AG04449 (cell line): ENCODE measurements around the gene PAIP1.

ENCODE experiments used
- CTCF ChIA-PET: fragments of 350-600 bp; formaldehyde crosslinking; extraction: SDS; loops from one replicate; lab custom pipeline; 2021; ENCODE audit warnings: antibody characterized with exemption; lab: Yijun Ruan, JAX
- POLR2A ChIA-PET: fragments of 400-600, 350-600 bp; formaldehyde crosslinking; extraction: SDS; loops from one replicate; lab custom pipeline; 2020; ENCODE audit warnings: antibody characterized with exemption, inconsistent platforms; lab: Yijun Ruan, JAX
- DNase-seq: peaks from one replicate; pipeline ENCODE4 v3.0.0-alpha.2; 2010; ENCODE audit warnings: low read depth, low spot score
- H3K4me3 ChIP-seq: 2 replicates; pipeline ENCODE4 v1.5.1; 2011; ENCODE audit warnings: low read depth, mild to moderate bottlenecking, control low read depth, low read length
- CTCF ChIP-seq: IDR thresholded peaks from one replicate; pipeline ENCODE4 v1.5.1; 2011; ENCODE audit warnings: mild to moderate bottlenecking, moderate library complexity, low read length, control low read depth, inconsistent platforms; ENCODE audit not compliant: insufficient read depth; ENCODE audit errors: missing control alignments

The PAIP1 gene

GRCh38 chr5:43572357-43572756 lies 15.5 kb upstream of the PAIP1 start:
- CTCF ChIA-PET = no interaction called here

GRCh38 chr5:43571237-43571636 lies 14.4 kb upstream of the PAIP1 start:
- CTCF ChIA-PET = no interaction called here
- no peak overlapping the region for H3K4me3 ChIP-seq
- POLR2A ChIA-PET = no interaction called here
- no peak for DNase-seq
- TF ChIP-seq CTCF = no peak

More at GRCh38 chr5:43572357-43572756, 15.5 kb upstream of the PAIP1 start:
- no peak for DNase-seq
- TF ChIP-seq CTCF = no peak
- POLR2A ChIA-PET = no interaction called here
- H3K4me3 ChIP-seq = no peak overlapping the region

GRCh38 chr5:43570450-43571158 lies 13.7 kb upstream of the PAIP1 start:
- H3K4me3 ChIP-seq = no peak overlapping the region
- no peak for TF ChIP-seq CTCF
- ChIA-PET CTCF (no interaction called here), POLR2A (no interaction called here)
- DNase-seq = no peak

- ChIA-PET CTCF (no interaction called here), POLR2A (no interaction called here)
- no peak for TF ChIP-seq CTCF
- no peak overlapping the region for H3K4me3 ChIP-seq
- no peak for DNase-seq
These were observed 12.4 kb upstream of the PAIP1 start for GRCh38 chr5:43569236-43569746.

- CTCF ChIA-PET = no interaction called here
- TF ChIP-seq CTCF = no peak
- DNase-seq = no peak
- POLR2A ChIA-PET = no interaction called here
- no peak overlapping the region for H3K4me3 ChIP-seq
These were observed 11.1 kb upstream of the PAIP1 start for GRCh38 chr5:43567967-43568366.

GRCh38 chr5:43565043-43565442 lies 8.2 kb upstream of the PAIP1 start:
- ChIA-PET CTCF (no interaction called here), POLR2A (no interaction called here)
- no peak overlapping the region for H3K4me3 ChIP-seq
- TF ChIP-seq CTCF = no peak
- no peak for DNase-seq
